ENCODE results near the gene GORASP2.

GORASP2 gene

DNA sequence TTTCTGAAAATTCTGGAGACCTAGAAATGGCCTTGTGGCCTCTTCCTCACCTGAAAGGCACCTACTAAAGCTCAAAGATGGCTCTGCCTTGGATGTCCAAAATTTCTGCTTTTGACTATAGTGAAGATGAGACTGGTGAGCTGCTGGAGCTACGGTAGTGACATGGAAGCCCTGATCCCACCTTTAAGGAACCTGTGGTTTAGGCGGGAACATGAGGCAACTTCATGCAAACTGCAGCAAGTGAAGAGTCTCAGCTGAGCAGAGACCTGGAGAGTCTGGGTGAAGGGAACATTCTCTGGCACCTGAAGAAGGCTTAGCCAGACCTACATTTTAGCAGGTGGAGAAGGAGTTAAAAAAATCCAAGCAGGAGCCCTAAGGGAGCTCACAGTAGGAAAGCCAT, 40.0 kb downstream of the GORASP2 start:
- TF ChIP-seq EZH2 (IDR thresholded peaks at IDR 0.05; ENCODE audit: borderline replicate concordance, low read length), result no peak
- TF ChIP-seq, protein P1, sequence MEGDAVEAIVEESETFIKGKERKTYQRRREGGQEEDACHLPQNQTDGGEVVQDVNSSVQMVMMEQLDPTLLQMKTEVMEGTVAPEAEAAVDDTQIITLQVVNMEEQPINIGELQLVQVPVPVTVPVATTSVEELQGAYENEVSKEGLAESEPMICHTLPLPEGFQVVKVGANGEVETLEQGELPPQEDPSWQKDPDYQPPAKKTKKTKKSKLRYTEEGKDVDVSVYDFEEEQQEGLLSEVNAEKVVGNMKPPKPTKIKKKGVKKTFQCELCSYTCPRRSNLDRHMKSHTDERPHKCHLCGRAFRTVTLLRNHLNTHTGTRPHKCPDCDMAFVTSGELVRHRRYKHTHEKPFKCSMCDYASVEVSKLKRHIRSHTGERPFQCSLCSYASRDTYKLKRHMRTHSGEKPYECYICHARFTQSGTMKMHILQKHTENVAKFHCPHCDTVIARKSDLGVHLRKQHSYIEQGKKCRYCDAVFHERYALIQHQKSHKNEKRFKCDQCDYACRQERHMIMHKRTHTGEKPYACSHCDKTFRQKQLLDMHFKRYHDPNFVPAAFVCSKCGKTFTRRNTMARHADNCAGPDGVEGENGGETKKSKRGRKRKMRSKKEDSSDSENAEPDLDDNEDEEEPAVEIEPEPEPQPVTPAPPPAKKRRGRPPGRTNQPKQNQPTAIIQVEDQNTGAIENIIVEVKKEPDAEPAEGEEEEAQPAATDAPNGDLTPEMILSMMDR (IDR thresholded peaks at IDR 0.05; ENCODE audit: low read length), result no peak
- Histone ChIP-seq H3F3A (ENCODE audit: insufficient read depth, low read length) (0 out of 2 replicates have a peak, but pooled peaks cover 3% of the 10 kb centered on the region), H3K4me1 (ENCODE audit: insufficient read depth, low read length, severe bottlenecking) (peaks cover 22% of the 10 kb centered on the region), H3K9ac (ENCODE audit: low read length) (no peak overlapping the region), H3K4me3 (ENCODE audit: low read depth, low read length, poor library complexity, severe bottlenecking) (no peak overlapping the region), H3K27me3 (ENCODE audit: insufficient read depth, low read length) (no peaks in the 10 kb centered on the region), H3K27ac (ENCODE audit: low read depth, low read length, poor library complexity, severe bottlenecking) (no peak overlapping the region), H3K4me2 (ENCODE audit: low read length) (no peak overlapping the region), H3K79me2 (ENCODE audit: insufficient read depth, low read length) (no peaks in the 10 kb centered on the region), H2AFZ (ENCODE audit: low read length) (no peak overlapping the region), H3K9me2 (ENCODE audit: low read depth, low read length) (no peaks in the 10 kb centered on the region), H3K9me3 (ENCODE audit: low read length) (no peaks in the 10 kb centered on the region), H4K20me1 (ENCODE audit: insufficient read depth, low read length) (no peaks in the 10 kb centered on the region), H3K36me3 (ENCODE audit: insufficient read depth, low read length) (peaks cover 36% of the 10 kb centered on the region)

DNA sequence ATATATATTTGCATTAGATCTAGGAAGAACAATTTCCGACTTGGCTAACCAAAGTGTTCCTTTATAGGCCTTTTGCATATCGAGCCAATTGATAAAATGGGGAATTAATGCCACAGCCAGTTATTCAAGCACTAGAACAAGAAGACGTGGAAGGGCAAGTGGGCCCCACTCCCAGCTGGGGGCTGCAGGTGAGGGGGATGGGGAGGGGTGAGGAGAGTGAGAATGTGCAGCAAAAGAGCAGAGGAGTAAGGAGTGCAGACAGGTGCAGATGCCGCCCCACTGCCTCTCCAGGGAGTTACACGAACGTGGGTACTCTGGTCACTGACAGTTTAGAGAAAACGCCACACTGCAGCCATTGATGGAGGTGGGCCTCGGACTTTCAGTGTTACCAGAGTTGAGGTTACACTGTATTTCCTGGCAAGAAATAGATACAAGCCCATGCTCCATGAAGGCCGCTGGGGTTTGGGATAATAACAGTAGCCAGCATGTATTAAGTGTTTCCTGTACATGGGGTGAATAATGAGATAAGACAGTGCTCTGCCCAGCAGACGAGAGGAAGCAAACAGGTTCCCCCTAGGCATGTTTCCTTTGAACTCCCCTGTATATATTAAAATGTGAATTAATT, 40.9 kb downstream of the GORASP2 start:
- Histone ChIP-seq H3F3A (ENCODE audit: insufficient read depth, low read length) (0 out of 2 replicates have a peak, but pooled peaks cover 3% of the 10 kb centered on the region), H3K79me2 (ENCODE audit: insufficient read depth, low read length) (no peaks in the 10 kb centered on the region), H3K4me2 (ENCODE audit: low read length) (no peak overlapping the region; the same call in 1 of the 2 replicates), H3K9me2 (ENCODE audit: low read depth, low read length) (no peaks in the 10 kb centered on the region), H3K36me3 (ENCODE audit: insufficient read depth, low read length) (peaks cover 27% of the 10 kb centered on the region), H3K4me3 (ENCODE audit: low read depth, low read length, poor library complexity, severe bottlenecking) (no peak overlapping the region), H3K27me3 (ENCODE audit: insufficient read depth, low read length) (no peaks in the 10 kb centered on the region), H3K9ac (ENCODE audit: low read length) (no peak overlapping the region), H3K27ac (ENCODE audit: low read depth, low read length, poor library complexity, severe bottlenecking) (peak overlapping the region; percentile 44), H2AFZ (ENCODE audit: low read length) (no peak overlapping the region), H4K20me1 (ENCODE audit: insufficient read depth, low read length) (no peaks in the 10 kb centered on the region), H3K4me1 (ENCODE audit: insufficient read depth, low read length, severe bottlenecking) (peaks cover 28% of the 10 kb centered on the region), H3K9me3 (ENCODE audit: low read length) (no peaks in the 10 kb centered on the region)
- no peak for TF ChIP-seq EZH2 (IDR thresholded peaks at IDR 0.05; ENCODE audit: borderline replicate concordance, low read length)
- TF ChIP-seq, protein P1 (IDR thresholded peaks at IDR 0.05; ENCODE audit: low read length), result no peak

DNA sequence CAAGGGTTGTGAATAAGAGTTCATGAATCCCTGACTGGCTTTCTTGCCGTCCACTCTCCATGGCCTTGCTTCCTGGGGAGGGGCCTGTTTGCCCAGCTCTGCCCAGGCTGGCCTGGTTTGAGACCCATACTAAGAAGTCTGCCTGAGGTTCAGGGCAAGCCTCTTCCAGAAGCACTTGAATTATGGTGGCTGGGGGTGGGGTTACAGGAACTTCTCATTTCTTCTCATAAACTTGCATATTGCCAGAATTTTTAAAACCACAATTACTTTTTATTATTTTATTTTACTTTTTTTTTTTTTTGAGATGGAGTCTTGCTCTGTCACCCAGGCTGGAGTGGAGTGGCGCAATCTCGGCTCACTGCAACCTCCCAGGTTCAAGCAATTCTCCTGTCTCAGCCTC, 42.0 kb downstream of the GORASP2 start:
- Histone ChIP-seq H3K4me1 (ENCODE audit: insufficient read depth, low read length, severe bottlenecking) (peaks cover 32% of the 10 kb centered on the region), H3K9ac (ENCODE audit: low read length) (no peak overlapping the region), H2AFZ (ENCODE audit: low read length) (no peak overlapping the region), H3K4me3 (ENCODE audit: low read depth, low read length, poor library complexity, severe bottlenecking) (no peak overlapping the region), H3K36me3 (ENCODE audit: insufficient read depth, low read length) (peaks cover 16% of the 10 kb centered on the region), H3K27ac (ENCODE audit: low read depth, low read length, poor library complexity, severe bottlenecking) (no peak overlapping the region), H4K20me1 (ENCODE audit: insufficient read depth, low read length) (no peaks in the 10 kb centered on the region), H3K79me2 (ENCODE audit: insufficient read depth, low read length) (no peaks in the 10 kb centered on the region), H3F3A (ENCODE audit: insufficient read depth, low read length) (0 out of 2 replicates have a peak, but pooled peaks cover 3% of the 10 kb centered on the region), H3K9me2 (ENCODE audit: low read depth, low read length) (no peaks in the 10 kb centered on the region), H3K4me2 (ENCODE audit: low read length) (no peak overlapping the region), H3K27me3 (ENCODE audit: insufficient read depth, low read length) (no peaks in the 10 kb centered on the region), H3K9me3 (ENCODE audit: low read length) (no peaks in the 10 kb centered on the region)
- no peak for TF ChIP-seq EZH2 (IDR thresholded peaks at IDR 0.05; ENCODE audit: borderline replicate concordance, low read length)
- TF ChIP-seq, protein P1 (IDR thresholded peaks at IDR 0.05; ENCODE audit: low read length), result no peak

Measured in OCI-LY1 (cell line).